HL-60/S4 treated with retinoic acid at 250 ng/mL for 4 days and 3 days (cell line): Measurements from ENCODE around the gene ENTPD6.

Experiments used
- in situ Hi-C: fragments of 300-500 bp; cut with MboI; formaldehyde crosslinking; loops from 2 replicates; pipeline ENCODE4 v1.7.0; 2022; ENCODE audit warnings: low sequenced_read_pairs

ENTPD6 gene

GRCh38 chr20:25273541-25274358 lies 78.2 kb downstream of the ENTPD6 start:
- in situ Hi-C loops, result no loop called here

DNA sequence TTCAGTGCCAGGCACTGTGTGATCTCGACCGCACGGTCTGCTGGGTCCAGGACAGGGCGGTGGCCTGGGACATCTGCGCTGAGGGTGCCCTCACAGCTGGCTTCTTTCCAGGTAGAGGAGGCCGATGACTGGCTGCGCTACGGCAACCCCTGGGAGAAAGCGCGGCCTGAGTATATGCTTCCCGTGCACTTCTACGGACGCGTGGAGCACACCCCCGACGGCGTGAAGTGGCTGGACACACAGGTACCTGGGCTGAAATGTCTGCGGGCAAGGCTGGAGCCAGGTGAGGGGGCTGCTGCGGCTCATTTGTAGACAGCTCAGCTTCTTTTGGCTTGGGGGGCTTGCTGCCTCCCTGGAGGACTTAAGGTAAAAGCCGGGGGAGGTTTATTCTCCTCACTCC lies 79.0 kb downstream of the ENTPD6 start:
- in situ Hi-C loops, result no loop called here

- in situ Hi-C loops, result no loop called here
Observed at GRCh38 chr20:25274891-25275812, 79.6 kb downstream of the ENTPD6 start.

DNA sequence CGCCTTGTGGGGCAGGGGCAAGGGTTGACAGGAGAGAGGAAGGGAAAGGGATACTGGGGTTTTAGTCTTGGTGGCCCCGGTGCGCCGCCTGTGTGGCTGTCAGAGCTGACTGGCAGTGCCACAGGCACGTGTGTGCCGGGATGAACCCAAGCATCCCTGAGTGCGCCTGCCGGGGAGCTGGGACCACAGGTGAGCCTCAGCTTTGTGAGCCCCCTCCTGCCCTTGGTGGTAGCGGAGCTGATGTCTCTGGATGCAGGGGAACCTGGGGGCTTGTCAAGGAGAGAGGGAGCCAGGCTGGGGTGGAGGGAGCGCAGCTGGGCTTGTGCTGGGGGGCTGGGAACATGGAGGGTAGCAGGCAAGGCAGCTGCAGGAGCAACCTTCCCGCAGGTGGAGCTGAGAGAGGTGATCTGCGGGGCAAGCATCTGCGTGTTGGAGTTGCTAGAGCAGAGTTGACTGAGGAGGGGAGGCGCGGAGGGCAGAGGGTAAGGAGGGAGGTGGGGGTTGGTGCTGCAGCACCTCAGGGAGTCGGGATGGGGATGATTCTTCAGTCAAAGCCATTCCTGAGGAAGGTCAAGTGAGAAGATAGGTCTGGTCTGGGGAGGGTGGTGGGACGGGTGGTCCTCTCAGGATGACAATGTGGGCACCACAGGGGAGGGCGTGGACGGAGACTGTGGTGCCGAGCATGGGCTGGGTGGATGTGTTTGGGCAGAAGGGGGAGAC lies 80.5 kb downstream of the ENTPD6 start:
- in situ Hi-C loops, result no loop called here
